Left kidney (tissue), 2 donors: ENCODE measurements around the gene CAMTA1. TPM values are rescaled to one million over a fixed set of nuclear protein-coding genes. Genes with fewer than 3 reads are reported as not detected.
A peak's percentile ranks its signal among the peaks of the same experiment; 100 is the strongest.

Source experiments
- DNase-seq: peaks from one replicate; pipeline ENCODE4 v3.0.0-alpha.2; 2013
- polyA plus RNA-seq: library from polyadenylated mRNA; unstranded; fragments of 120-200 nt; gene quantifications from one replicate; pipeline ENCODE4 v1.2.1, GENCODE V29; 2013; ENCODE audit not compliant: insufficient read length

Gene CAMTA1
- polyA plus RNA-seq, 1 donor: 88.8 TPM

DNA sequence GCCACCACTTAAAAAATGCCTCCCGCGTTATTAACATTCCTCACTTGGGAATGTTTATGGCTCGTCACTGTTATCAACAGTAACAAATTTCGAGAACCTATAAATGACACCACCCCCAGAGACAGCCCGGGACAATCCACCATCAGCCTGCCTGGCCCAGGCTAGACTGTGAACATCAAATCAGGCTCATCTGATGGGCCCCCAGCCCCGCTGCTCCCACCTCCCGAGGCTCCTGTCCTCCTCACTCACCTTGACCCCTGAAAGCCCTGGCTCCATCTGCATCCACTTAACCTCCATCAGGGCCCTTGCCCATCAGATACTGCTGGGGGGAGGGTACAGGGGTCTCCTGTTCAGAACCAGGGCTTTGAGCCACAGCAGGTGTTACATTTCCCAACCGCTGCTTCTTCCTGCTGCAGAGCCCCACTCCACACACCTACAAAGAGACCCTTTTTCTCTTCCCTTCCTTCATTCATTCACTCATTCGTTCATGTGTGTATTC, 829.4 kb downstream of the CAMTA1 start:
- DNase-seq: no peak

DNA sequence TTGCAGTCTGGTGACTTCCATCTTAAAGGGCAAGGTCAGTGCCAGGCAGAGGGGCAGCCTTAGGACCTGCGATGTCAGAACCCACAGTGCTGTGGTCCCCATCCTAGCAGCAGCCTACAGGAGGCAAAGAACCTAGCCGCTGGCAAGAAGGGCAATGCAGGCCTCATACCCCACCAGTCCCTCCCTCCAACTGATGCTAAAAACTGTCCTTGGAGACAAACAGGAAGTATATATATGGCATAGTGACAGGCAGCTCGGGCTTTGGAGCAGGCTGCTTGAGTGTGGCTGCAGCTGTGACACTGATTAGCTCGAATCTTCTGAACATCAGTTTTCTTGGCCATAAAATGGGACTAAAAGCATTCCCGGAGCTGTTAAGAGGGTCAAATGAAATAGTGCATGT, 829.9 kb downstream of the CAMTA1 start:
- DNase-seq: no peak

DNA sequence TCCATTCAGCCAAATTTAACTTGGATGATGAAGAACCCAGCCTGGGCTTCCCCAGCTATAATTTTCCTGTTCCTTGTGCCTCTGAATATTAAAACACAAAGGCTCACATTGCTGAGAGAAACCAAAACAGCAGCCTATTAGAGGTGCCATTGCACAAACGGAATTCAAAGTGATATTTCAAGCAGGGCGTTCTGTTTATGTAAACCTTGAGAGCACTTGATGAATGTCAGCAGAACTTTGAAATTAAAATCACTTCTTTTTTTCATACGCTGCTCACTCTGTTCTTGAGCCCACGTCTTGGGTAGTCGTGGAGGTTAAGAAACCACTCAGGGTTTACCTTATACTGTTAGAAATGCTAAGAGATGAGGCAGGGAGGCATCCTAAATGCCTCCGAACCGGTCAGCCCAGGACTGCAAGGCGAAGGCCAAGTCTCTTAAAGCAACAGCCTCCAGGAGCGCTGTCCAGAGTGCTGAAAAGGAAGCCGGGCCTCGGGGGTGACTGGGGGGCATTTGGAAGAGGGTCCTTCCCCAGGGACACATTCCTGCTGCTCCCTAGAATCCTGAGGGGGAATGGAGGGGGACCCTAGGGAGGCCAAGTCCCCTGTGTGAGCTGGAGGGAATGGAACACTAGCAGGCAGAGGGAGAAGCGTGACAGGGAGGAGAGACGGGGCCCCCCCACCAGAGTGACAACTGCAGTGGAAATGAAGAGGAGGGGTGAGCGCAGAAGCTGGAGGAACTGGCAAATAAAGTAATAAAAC, 831.0 kb downstream of the CAMTA1 start:
- peak; percentile 65 for DNase-seq

DNA sequence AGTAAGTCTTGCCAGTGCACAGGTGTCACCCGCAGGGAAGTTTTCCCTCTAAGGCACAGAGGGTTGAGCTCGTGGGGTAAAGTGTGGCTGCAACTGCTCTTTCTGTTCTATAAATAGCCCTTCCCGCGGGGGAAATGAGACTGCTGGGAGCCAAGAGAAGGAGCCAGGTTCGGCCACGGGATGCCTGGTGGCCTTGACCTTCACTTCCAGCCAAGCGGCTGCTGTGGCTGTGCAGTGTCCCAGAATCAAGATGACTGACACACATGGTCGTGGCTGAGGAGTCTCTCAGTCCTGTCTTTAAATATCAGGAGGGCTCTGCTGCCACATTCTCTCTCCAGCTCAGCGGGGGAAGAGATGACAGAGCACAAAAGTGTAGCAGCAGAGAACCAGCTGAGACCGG, 831.7 kb downstream of the CAMTA1 start:
- no peak for DNase-seq

DNA sequence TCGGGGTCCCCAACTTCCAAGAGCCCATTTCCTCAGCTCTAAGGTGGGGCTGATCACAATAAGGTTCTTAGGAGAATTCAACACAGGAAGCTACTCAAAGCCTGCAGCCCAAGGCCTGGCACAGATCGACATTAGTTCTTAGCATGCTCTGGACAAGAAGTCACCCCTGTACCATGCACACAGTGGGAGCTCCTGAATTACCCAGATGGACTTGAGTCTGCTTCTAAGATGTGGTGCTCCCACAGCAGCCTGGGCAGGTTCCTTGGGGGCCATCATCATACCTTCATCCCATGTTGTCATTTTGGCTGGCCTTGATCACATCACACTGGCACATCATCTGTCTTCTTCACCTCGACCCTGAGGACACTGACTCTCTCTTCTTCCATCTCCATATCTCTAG, 832.6 kb downstream of the CAMTA1 start:
- DNase-seq: no peak

DNA sequence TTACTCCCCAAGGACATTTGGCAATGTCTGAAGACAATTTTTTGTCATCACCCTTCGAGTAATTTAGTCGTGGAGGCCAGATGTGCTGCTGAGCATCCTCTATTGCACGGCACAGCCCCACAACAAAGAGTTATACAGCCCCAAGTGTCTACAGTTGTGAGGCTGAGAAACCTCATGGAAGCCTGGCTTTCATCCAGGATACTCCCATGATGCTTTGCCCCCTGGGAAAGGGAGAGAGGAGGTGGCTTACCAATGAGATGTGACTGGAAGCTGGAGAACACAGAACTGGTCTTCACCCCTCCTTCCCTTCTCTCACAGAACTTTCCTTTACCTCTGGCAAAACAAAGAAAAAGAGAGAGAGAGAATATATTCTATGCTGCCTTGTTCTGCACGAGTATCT, 834.9 kb downstream of the CAMTA1 start:
- DNase-seq: no peak

DNA sequence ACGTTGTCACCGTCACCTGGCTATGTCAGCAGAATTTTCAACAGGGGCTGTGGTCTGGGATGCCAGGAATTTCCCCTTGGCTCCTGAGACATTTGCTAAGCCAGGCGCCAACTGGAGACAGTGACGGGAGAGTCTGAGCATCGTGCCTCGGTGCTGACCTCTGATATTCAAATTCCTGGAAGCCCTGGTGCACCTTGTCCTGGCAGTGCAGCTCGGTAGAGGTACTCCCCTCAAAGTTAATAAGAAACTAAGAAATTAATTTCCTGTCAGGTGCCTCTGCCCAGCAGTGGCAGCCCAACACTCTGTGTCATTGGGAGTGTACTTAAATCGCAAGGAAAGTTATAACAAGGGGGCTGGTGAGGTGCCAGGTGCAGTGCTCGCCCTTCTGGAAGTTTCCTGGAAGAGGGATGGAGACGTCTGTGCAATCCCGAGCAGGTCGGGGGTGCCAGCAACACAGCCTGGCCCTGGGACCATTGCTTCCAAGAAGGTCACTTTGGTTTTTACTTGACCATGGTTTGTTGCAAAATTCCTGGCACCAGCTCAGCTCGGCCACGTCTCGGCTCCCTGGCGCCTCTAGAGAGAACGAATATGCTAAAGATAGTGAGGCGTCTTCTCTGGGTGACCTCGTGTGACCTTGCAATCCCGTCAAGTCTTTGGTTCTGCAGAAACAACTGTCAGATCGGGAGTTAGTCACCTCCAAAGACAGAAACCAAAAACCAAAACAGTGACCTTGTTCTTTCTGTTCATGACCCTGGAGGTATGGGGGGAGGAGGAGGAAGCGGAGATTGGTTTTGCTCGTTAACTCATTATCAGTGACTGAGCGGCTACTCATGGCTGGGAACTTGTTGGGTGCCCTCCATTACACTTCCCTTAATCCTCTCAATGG, 836.3 kb downstream of the CAMTA1 start:
- no peak for DNase-seq

DNA sequence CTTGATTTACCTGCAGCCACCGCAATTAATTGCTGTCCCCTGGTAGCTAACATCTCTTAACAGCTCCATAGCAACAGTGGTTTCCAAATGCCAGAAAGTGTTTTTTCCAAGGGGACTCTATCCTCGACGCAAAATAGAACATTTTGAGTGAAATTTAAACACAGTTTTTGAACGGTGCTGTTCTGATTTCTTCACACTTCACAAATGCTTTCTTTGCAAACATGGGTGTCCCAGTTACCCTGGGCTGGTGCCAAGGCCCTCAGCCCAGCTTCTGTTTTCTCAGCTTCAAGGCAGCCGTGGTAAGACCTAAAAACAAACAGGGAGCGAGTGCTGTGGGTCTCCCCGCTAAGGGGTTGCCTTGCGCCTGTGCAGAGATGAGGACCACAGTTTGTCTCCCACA, 838.6 kb downstream of the CAMTA1 start:
- no peak for DNase-seq

DNA sequence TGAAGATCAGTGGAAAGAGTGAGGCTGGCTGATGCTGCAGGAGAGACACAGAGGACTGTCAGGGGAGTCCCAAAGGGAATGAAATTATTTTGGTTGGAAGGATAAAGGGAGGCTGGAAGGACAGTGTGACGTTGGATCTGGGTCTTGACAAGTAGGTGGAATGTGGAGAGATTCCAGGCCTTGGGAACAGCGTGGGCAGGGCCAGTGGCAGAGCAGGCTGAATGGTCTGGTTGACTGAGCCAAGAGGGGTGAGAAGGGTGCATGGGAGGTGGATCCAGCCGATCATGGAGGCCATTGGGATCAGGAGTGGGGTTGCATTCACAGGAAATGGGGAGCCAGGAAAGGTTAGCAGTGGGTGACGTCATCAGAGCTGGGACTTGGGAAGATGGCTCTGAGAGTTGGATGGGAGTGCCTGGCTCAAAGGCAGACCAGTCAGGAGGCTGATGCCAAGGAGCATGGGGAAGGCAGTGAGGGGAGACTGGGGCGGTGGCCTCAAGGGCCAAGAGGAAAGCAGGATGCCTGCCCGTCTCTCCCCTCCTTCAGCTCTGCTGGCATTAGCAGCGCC, 839.6 kb downstream of the CAMTA1 start:
- no peak for DNase-seq

DNA sequence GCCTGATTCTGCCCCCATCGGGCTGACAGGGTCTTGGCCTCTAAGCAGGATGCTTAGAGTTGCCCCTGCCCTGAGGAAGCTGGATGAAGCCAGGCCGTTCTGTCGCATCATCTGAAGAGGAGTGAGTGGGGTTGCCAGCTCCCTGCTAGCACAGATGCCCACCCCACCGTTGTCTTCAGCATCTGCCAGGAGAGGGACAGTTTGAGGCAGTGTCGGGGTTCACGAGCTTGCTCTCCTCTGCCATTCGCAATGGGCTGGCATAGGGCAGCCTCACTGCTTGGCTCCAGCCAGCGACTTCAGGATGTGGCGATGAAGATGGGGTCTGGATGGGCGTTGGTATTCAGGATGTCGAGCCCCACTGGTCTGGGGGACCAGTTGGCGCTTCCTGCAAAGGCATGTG, 840.1 kb downstream of the CAMTA1 start:
- DNase-seq: no peak

DNA sequence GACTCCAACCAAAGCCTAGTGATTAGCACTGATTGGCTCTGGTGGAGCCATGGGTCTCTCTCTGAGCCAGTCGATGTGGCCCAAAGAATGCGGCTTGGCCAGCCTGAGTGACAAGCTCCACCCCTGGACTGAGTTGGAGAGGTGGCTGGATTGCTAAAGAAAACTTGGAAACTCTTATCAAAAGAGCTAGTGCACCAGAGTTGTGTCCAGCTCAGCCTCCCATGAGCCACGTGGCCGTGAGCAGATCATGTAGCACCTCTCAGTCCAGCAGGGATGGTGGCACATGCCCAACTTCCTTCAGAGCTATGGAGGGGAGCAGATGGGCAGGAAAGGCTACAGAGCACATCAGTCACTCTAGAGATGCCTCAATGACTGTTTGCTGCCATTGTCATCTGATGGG, 843.0 kb downstream of the CAMTA1 start:
- no peak for DNase-seq

DNA sequence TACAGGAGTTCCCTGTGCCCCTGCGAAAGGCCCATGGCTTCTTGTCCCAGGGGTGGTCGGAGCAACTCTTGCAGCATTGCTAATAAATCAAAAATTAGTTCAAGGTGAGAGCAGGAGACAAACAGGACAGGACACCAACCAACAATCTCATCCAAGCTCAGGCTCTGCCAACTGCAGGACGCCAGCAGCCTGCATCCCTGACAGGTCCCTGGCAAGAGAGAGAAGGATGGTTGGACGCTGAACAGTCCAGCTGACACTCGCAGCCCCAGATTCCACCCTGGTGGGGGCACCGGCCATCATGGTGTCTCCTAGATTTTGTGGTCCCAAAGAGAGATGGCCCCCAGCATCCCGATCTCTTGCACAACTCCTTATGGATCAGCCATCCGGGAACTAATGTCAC, 843.8 kb downstream of the CAMTA1 start:
- DNase-seq: no peak

DNA sequence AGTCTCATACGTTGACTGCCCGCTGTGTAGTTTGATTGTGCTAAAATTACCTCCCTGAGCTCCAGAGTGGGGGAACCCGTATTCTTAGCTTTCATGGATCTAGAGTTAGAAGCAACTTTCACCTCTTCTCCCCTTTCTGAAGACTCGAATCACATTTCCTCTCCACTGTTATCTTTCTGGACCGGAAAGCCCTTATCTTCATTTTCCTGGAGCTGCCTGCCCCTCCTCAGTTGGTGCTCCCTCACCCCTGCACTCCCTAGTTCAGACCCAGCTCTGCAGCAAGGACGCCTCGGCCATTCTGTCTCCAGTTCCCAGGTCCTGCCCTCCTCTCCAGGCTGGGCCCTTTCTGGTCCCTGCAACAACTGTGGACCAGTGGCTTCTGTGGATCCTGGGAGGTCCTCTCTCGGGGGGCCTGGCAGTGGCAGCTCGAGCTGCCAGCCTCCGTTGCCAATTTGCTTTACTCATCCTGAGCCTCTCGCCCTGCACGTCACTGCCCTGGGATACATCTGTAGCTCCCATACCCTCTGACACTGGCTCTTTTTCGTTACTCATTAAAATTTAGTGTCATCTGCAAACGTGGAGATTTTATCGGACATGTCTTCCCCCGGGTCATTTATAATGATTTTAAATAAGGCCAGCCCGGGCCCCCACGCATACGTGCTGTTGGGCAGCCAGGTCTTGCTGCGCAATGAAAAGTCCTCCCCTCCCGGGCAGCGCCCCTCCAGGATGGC, 844.4 kb downstream of the CAMTA1 start:
- no peak for DNase-seq

DNA sequence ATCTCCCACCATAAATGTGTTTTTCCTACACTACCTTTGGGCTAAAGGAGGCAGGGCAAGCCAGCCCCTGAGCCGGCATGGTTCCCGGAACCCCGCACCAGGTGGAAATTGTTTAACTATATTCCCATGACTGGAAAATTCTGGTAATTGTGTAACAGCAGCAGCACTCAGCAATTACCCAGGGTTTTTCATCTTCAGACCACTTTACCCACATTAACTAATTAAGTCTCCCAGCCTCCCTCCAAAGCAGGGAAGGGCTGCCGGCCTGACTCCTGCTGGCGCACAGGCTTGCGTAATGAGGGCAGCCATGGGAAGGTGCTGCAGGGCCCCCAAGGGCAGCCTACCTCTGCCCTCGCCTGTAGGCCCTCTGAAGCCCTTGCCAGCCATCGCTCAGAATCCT, 845.1 kb downstream of the CAMTA1 start:
- no peak for DNase-seq

DNA sequence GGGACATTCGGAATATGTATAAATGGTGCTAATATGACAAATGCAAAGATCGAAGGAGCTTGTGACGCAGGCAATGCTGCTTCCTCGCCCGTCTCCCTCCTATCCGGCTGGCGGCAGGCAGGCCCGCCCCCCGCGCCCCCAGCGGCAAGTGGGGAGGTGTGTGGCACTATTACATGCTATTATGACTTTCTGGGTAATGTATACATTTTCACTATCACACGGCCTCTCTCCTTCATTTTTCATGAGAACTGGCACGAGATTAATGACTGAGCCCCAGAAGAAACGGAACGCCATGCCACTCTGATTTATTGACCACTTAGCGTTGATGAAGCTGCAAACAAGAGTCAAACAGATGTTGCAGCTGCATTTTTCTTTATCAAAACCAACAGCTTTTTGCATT, 846.9 kb downstream of the CAMTA1 start:
- no peak for DNase-seq

DNA sequence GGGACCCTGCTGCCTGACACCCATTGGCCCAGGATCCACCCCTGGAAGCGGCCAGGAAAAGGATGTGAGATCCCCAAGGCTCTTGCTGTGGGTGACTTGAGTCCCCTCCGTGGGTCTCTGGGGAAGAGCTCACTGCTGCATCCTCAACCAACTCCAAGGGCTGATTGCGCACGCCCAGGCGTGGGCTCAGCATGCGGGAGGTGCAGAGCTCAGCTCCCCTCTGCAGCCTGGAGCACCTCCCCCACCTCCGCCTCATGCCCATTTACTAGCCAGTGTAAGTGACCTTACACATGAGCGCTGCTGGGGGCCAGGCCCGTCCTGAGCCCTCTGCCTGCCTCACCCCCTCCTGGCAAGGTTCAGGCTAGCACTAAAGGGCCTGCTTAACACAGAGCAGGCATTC, 847.4 kb downstream of the CAMTA1 start:
- no peak for DNase-seq

DNA sequence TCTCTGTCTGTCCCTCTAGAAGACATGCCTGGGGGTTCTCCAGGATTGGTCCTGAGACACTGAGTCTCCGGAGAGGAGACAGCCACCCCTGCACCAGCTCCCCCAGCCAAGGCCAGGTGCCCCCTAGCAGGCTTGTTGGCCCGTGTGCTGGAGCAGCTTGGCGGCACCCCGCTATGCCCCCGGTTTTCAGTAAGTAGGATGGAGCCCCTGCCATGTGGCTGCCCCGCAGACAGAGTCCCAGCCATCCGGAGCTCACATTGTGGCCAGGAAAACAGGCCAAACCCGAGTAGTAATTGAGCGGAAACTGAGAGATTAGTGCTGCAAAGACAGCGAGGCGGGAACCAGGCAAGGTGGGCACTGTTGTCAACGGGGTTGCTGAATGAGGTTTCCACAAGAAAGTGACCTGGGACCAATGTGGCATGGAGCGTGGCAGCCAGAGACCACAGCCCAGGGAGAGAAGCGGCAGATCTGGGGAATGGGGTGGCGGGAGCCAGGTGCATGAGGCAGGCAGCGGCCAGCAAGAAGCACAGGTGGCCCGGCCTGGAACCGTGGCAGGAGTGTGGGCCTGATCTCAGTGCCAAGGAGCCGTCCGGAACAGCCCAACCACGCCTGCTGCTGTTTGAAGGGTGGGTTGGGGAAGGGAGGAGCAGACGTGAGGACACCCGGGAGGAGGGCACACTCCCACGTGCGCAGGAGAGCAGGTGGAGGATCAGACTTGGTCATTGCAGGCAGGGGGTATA, 848.4 kb downstream of the CAMTA1 start:
- DNase-seq: no peak

DNA sequence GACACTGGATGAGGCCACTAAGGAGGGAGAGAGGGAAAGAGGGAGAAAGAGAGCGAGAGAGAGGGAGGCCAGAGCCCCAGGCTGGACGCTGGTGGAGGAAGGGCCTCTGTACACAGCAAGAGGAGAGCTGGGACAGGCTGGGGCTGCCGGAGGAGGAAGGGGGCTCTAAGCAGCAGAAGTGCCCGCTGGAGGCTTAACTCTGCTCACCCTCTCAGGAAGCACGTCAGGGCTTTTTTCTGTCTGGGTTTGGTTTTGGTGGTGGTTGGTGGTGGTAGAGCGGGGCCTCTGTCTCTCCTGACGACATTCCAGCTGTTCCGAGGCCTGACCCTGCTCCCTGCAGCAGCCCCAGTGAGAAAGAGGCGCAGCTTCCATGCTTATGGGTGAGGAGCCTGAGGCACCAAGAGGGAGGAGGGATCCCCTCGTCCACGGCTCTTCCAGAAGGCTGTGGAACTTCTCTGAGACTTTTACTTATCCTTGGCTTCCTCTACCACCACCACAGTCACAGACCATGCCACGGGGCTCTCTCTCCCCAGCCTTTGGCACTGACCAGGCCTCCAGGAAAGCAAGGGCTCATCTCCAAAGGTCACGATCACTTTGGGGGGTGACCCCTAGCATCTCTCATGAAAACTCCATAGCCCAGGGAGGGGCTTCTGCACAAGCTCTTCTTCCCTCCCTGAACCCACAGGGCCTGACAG, 849.4 kb downstream of the CAMTA1 start:
- no peak for DNase-seq

DNA sequence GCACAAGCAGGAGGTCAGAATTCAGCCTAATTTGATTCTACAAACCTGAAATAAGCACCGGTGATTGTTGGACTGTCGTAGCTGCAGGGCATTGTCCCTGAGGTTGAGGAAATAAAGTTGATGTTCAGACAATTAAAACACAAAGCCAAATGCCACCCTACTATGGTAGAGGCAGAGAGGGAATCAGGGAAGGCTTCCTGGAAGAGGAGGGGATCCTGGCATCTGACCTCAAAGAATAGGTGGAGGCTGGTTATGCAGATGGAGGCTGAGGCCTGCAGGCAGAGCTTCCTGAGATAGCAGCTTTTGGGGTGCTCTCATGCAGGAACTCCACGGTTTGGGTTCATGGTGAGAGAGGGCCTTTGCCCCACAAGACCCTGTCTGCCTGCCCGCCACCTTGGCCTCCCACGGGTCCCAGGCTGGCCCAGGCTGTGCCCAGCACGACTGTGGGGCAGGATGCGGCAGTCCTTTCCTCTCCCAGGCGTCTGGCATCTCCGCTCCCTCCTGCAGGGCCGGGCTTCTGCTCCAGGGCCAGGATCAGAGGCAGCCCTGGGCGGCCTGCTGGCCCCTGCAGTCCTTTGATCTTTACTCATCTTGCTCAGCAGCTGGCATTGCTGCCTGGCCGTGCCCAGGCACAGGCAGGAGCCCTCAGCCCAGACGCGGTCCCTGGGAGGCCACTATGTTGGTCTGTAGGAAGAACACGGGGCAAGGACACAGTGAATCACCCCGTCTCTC, 851.7 kb downstream of the CAMTA1 start:
- no peak for DNase-seq

DNA sequence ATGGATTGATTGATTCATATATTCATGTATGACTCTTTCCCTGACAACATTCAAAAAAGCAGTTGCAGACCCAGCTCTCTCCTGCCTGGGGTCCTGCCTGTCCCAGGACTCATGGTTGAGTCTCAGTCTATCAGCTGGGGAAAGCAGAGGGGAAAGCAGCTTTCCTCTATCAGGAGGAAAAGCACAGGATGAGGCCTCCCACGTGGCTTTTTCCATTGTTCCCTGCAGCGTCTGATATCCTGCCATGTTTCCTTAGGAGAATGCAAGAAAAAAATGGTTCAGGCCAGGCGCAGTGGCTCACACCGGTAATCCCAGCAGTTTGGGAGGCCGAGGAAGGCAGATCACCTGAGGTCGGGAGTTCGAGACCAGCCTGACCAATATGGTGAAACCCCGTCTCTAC, 852.8 kb downstream of the CAMTA1 start:
- DNase-seq: no peak
